HG02840 (cell line): ENCODE measurements around the gene JMJD8.

Source experiments
- ATAC-seq: cut with Tn5 transposase; IDR thresholded peaks from one replicate; pipeline ENCODE4 v1.9.1; 2021; ENCODE audit warnings: mild to moderate bottlenecking, moderate library complexity, moderate number of reproducible peaks; ENCODE audit not compliant: unreplicated experiment, low FRiP score

The JMJD8 gene

DNA sequence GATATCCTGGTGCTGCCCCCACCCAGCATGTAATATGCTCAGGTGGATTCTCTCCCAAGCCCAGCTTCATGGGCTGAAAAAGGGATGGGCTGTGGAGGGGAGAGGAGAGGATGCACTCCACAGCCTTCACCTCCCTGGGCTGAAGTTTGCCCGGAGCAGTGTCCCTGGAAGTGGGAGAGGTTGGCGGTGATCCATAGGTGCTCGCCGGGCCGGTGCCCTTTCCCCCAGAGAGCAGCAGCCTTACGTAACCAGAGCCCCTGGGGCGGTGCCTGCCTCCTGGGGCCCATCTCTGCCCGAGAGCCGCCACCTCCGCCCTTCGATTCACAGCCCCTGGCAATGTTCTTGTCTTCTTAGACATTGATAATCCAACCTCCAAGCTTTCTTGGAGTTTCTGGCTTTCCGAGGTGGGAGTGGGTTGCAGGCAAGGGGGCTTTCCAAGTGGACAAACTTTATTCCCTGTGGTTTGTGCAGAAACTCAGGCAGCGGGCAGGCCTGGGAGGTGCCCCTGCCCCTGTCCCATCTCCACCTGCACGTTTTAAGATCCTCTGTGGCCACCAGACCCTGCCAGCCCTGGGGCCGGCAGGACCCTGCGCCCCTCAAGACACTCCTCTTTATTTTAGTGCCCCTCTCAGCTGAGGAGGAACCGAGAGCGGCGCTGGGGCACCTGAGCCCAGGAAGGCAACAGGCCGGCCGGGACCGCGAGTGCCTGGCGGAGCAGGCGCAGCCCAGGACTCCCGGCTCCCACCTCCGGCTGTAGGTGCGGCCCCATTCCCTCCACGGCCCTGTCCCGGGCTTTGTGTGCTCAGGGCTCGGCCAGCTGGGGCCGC lies 38.1 kb downstream of the JMJD8 start:
- ATAC-seq: no peak

DNA sequence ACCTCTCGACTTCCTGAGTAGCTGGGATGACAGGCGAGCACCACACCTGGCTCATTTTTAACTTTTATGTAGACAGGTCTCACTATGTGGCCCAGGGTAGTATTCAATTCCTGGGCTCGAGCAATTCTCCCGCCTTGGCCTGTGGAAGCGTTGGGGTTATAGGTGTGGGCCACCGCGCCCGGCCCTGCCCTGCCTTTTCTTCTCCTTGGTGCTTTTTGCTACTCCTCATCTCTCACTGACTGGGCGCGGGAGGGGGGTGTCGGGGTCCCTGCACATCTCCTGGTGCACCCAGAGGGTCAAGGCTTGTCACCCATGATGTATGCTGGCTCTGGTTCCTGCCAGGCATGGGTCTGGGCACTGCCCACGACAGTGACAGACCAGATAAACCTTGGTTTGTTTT lies 39.6 kb downstream of the JMJD8 start:
- ATAC-seq: no peak

DNA sequence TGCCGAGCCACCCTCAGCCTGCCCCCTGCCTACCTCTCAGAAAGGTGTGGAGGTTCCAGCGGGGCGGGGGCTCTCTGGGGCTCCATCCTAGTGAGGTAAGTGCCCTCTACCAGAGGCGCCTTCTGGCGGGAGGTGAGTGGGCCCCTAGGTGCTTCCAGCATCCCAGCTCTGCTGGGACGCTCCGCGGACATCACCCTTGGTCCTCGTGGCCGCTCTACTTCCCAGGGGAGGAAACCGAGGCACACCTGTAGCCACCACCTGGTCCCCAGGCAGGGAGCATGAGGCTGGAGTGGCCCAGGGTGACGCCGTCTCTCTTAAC lies 41.1 kb downstream of the JMJD8 start:
- ATAC-seq: no peak

DNA sequence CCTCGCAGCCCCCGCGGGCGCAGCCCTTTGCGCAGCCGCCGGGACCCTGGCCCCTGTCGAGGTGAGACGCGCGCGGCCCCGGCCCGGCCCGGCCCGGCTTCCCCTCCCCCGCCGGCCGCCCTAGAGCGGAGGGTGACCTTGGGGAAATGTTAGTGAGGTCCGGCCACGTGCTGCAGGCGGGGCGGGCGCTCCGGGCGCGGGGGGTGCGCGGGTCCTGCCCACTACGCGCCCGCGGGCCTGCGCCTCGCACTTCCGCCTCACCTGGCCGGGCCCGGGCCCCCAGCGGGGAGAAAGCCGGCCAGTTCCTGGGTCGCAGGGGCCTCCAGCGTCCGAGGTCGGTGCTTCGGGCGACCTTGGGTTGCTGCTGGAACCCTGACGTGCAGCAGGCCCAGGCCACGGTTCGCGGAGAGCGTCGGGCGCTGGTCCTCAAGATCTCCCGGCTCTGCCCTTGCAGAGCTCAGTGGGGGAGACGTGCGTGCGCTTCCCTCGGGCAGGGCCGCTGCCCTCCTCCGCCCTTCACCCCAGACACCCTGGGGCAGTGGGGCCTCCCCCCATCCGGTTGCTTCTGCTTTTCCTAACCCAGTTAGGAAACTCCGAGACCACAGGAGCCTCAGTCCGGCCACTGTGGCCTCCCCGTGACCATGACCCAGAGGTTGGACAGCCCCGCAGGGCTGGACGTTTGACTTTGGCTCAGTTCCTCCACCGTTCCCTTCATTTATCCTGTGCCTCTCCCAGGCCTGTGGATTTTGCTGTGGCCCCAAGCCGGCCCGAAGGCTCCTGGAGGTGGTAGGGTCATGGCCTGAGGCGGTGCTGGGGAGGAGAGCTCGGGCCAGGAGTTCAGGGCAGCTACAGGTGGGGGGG lies 41.7 kb downstream of the JMJD8 start:
- peak; percentile 43 for ATAC-seq

DNA sequence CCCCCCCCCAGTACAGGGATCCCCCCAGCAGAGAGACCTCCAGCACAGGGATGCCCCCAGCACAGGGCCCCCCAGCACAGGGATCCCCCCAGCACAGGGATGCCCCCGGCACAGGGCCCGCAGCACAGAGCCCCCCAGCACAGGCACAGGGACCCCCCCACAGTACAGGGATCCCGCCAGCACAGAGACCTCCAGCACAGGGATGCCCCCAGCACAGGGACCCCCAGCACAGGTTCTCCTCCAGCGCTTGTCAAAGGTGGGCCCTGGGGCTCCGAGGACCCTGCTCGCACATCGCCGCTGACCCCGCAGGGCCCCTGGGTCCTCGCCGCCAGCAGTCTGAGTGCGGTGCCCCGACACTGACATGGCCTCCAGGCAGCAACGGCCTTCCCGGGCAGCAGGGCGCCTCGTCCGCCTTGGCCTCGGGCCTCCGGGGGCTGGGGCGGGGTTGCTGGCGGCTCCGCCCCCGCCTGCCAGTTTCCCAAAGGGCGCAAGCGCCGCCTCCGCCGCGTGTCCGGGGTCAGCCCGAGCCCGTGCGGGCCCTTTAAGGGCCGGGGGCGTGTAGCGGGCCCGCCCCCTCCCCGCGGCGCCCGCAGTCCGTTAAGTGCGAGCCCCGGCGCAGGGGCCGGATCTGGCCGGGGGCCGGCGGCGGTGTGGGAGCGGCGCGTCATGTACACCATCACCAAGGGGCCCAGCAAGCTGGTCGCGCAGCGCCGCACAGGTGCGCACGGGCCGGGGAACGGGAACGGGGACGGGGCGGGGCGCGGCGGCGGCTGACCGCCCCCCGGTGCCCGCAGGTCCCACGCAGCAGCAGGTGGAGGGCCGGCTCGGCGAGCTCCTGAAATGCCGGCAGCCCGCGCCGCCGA lies 42.6 kb downstream of the JMJD8 start, which contains the start of gene MCRIP2:
Gene MCRIP2 (plus strand): TSS at position 503 of the 863 bp plus-strand sequence. CDS start 164 bp downstream, at position 667.
- ATAC-seq: peak; percentile 46

DNA sequence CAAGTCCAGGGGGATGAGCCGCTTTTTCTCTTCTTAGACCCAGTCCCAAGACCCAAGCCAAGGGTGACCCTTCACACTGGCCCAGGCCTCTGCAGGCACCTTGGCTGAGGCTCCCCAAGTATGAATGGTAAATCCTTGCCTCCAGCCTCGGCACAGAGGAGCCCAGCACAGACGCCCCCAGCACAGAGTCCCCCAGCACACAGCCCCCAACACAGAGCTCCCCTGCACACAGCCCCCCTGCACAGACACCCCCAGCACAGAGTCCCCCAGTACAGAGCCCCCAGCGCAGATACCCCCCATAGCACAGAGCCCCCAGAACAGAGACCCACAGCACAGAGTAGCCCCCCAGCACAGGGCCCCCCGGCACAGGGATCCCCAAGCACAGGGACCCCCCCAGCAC lies 43.5 kb downstream of the JMJD8 start:
- ATAC-seq: no peak

DNA sequence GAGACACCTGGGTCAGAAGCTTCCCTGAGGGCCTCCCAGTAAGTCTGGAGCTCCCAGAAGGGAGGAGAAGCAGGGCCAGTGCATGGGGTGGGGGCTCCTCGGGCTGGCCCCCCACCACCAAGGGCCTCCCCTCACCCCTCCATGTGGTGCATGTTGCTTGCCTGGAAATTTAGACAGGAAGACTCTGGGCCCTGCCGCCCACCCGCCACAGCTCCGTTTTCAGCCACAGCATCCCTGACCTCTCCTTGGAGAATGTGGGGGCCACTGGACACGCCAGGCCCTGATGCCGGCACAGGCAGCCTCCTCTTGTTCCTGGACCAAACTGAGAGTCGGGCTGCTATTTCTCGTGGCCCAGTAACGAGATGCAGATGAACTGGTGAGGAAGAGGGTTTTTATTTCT lies 45.3 kb downstream of the JMJD8 start:
- no peak for ATAC-seq

DNA sequence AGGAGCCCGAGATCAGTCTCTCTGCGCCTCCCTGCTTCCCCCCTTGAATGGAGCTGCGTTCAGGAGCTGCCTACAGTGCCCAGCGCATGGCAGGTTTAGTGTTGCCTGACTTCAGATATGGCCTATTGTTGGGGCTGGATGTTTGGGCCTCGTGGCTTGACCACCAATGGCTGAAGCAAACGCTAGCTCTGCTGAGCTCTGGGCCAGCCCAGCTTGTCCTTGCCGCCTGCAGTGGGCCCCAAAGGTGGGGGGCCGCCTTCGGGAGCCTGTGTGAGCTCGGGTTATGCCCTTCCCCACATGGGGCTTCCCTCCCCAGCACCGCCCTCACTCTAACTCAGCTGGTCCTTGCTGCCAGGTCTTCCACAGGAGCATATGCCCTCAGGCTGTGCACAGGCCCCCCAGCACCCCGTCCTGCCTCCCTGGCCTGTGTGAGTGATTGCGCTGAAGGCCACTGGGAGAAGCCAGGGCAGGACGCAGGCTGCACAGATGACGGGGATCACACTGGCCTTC lies 46.0 kb downstream of the JMJD8 start:
- no peak for ATAC-seq

DNA sequence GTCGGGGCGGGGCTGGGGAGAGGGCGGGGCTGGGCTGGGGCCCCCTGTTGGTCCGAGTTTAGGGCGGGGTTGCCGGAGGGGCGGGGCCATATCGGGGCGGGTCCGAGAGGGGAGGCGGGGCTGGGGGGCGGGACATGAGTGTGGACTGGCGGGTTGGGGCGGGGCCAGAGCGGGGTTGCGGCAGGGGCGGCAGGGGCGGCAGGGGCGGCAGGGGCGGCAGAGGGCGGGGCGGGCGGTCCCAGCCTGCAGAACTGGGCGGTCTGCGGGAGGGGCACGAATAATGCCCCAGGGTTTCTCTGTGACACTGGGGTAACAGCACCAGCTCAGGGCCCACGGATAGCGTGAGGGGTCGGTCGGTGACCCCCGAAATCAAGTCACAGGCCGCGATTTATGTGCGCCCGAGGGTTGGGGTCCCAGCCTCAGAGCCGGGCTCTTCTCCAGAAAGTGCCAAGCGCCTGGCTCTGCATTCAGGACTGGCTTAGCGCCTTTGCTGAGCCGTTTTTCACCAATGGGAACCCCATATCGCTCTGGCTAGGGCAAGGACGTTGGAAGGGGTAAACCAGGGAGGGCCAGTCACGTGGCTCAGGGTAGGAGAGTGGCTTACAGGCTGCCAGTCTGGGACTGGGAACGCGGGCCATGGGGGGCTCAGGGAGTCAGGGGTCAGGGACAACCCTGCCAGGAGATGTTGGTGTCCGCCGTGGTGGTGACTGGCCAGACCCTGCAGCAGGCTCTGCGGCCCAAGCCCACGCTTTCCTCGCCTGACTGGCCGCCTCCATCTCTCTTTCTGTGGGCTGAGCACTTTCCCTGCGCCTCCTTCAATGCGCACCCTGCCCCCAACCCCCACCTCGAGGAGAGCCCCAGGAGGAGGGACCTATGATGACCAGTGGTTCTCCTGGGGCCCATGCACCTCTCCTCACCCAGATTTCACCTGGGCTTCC lies 46.8 kb downstream of the JMJD8 start:
- ATAC-seq: no peak

DNA sequence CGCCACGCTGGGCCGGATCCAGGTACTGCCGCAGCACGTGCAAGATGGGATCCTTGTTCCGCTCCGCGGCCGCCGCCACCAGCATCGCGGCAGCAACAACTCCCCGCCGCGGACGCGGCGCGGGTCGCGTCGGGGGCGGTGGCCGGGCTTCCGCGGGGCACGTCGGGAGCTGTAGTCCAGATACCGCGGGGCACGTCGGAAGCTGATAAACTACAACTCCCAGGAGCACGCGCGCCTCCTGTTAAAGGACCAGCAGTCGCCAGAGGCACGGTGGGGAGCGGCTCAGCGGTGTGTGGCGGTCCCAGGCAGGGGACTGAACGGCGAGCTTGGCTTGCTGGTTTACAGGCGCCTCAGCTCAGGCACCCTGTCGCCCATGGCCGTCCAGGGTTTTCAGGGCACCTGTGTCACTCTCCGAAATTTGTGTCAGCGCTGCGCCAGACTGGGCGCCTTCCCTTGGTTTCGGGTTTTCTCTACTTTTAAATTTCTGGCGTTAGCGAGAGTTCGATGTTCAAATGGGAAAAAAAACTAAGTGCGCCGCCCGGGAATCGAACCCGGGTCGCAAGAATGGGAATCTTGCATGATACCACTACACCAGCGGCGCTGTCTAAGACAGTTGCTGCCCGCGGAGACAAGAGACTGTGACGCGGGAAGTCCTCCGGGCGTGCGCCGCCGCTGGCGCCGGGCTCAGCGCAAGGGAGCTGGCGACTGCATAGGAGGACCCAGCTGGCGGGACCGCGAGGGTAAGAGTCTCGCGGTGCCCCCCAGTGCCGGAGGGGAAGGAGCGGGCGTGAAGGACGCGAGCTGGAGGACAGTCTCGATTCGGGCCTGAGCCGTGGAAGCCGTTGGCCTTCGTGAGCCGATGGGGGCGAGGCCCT lies 47.7 kb downstream of the JMJD8 start, which contains the start of gene METTL26:
Gene METTL26 (minus strand): TSS at position 100 of the 875 bp plus-strand sequence. CDS start 15 bp downstream, at position 85.
- peak; percentile 53 for ATAC-seq

DNA sequence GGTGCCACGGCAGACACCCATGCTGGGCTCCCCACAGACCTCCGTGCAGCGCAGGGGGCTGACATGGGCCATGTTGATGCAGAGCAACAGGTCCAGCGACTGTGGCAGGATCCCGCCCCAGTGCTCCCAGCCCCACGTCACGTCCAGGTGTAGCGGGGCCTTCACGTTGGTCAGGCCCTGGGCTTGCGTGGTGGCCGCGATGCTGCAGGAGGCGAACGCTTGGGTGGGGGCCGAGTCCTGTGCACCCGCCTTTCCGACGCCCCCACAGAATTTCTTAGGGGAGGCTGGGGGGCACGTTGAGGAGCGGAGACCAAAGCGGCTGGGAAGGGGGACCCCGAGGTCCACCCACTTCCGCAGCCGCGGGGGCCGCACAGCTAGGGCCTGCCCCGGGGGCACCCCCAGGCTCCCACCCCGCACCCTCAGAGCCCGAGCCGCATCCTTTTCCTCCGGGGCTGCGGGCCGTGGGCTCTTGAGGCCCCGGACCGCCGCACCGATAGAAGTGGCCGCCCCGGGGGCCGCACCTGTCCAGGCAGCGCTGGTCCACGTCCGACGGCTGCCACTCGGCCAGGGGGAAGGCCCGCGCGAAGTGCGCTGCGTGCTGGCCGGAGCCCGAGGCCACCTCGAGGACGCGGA lies 48.4 kb downstream of the JMJD8 start:
- peak; percentile 6 for ATAC-seq

DNA sequence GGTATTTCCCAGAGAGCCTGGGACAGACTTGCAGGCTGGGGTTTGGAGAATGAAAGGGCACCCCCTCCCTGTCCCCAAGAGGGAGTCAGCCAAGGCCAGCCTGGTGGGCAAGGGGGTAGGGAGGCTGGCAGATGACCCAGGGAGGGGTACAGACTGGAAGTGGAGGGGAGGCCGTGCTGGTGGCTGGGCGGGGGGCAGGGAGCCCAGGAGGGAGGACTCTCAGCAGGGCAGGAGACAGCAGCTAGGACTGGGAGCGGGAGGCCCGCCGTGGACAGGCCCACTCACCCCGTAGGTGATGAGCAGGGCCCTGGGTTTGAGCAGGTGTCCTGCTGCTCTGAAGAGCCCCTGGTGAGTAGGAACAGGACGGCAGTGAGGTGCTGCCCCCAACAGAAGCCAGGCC lies 49.1 kb downstream of the JMJD8 start:
- ATAC-seq: no peak

DNA sequence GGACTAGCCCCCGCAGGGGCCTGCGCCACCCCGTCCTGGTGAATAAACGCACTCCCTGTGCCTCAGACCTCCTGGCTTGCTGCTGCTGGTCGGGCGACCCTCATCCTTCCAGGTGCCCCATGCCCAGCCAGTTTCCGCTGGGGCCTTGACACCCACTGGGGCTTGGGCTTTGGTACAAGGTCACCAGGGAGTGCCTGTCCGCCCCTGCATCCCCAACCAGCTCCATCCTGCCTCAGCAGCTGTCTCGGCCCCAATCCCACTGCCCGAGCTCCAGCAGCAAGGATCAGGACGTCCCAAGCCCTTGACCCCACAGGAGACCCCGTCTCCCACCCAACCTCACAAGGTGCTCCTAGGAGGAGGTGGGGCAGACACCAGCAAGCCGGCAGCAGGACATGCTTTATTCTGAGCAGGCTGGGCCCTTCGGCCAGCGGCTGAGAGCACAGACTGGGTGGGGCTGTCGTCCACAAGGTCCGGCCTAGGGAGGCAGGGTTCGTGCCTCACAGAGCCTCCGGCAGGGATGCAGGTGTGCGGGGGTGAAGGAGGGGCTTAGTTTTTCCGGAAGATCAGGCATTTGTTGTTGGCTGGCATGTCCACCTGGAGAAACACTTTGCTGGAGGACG lies 50.0 kb downstream of the JMJD8 start:
- ATAC-seq: no peak

DNA sequence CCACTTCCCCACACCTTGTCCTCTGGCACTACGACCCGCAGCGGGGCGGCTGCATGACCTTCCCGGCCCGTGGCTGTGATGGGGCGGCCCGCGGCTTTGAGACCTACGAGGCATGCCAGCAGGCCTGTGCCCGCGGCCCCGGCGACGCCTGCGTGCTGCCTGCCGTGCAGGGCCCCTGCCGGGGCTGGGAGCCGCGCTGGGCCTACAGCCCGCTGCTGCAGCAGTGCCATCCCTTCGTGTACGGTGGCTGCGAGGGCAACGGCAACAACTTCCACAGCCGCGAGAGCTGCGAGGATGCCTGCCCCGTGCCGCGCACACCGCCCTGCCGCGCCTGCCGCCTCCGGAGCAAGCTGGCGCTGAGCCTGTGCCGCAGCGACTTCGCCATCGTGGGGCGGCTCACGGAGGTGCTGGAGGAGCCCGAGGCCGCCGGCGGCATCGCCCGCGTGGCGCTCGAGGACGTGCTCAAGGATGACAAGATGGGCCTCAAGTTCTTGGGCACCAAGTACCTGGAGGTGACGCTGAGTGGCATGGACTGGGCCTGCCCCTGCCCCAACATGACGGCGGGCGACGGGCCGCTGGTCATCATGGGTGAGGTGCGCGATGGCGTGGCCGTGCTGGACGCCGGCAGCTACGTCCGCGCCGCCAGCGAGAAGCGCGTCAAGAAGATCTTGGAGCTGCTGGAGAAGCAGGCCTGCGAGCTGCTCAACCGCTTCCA lies 50.6 kb downstream of the JMJD8 start:
- ATAC-seq: no peak

DNA sequence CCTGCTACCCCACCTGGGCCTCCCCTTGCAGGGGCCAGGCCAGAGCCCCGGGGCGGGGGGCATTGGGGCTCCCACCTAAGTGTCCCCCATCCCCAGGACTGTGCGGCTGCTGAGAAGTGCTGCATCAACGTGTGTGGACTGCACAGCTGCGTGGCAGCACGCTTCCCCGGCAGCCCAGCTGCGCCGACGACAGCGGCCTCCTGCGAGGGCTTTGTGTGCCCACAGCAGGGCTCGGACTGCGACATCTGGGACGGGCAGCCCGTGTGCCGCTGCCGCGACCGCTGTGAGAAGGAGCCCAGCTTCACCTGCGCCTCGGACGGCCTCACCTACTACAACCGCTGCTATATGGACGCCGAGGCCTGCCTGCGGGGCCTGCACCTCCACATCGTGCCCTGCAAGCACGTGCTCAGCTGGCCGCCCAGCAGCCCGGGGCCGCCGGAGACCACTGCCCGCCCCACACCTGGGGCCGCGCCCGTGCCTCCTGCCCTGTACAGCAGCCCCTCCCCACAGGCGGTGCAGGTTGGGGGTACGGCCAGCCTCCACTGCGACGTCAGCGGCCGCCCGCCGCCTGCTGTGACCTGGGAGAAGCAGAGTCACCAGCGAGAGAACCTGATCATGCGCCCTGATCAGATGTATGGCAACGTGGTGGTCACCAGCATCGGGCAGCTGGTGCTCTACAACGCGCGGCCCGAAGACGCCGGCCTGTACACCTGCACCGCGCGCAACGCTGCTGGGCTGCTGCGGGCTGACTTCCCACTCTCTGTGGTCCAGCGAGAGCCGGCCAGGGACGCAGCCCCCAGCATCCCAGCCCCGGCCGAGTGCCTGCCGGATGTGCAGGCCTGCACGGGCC lies 51.4 kb downstream of the JMJD8 start:
- no peak for ATAC-seq

DNA sequence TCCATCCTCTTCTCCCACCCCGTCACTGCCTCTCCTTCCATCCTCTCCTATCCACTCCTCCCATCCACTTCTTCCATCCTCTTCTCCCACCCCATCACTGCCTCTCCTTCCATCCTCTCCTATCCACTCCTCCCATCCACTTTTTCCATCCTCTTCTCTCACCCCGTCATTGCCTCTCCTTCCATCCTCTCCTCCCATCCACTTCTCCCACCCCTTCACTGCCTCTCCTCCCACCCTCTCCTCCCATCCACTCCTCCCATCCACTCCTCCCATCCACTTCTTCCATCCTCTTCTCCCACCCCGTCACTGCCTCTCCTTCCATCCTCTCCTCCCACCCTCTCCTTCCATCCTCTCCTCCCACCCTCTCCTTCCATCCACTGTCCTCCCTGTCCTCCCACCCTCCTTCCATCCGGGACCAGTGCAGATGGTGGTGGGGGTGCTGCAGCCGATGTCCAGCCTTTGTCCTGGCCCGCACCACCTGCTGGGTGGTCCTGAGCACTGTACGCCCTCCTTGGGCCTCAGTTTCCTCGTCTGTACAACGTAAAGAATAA lies 52.3 kb downstream of the JMJD8 start:
- ATAC-seq: no peak
